IMR-90 (cell line): ENCODE data around the gene LAG3. TPM values are rescaled to one million over a fixed set of nuclear protein-coding genes. Genes with fewer than 3 reads are reported as not detected.

Experiments used
- ATAC-seq: fragments of 200-7000 bp; cut with Tn5 transposase; 2 replicates; pipeline ENCODE4 v1.9.1; 2020; ENCODE audit warnings: low read depth, mild to moderate bottlenecking, moderate library complexity
- BruUV-seq: library from RNA; stranded (reverse); fragments of 400-500 nt; replicated peaks from 2 replicates; lab custom pipeline; 2021; lab: Mats Ljungman, UMichigan
- CTCF ChIA-PET: fragments of 300-600 bp; formaldehyde crosslinking; extraction: SDS; loops from one replicate; lab custom pipeline; 2021; ENCODE audit warnings: antibody characterized with exemption; lab: Yijun Ruan, JAX
- POLR2A ChIA-PET: fragments of 300-600 bp; sonication (Branson Sonifier 250); formaldehyde crosslinking; loops from one replicate; lab custom pipeline; 2022; ENCODE audit warnings: antibody characterized with exemption; ENCODE audit not compliant: unreplicated experiment; lab: Charles Lee
- DNase-seq: peaks from one replicate; pipeline ENCODE4 v3.0.0; 2013
- H2AFZ ChIP-seq: replicated peaks from 2 replicates; pipeline ENCODE3; 2013; ENCODE audit warnings: low read length, mild to moderate bottlenecking; ENCODE audit not compliant: poor library complexity
- H2AK5ac ChIP-seq: 2 replicates; pipeline ENCODE4 v1.6.1; 2013; ENCODE audit warnings: low read depth, low read length, inconsistent platforms
- H2AK9ac ChIP-seq: replicated peaks from 2 replicates; pipeline ENCODE3; 2013; ENCODE audit warnings: mild to moderate bottlenecking, low read depth, low read length, moderate library complexity; ENCODE audit not compliant: poor library complexity
- H2BK120ac ChIP-seq: 2 replicates; pipeline ENCODE4 v1.6.1; 2013; ENCODE audit warnings: low read depth, low read length, inconsistent platforms
- H2BK15ac ChIP-seq: 3 replicates; pipeline ENCODE4 v1.6.1; 2013; ENCODE audit warnings: low read depth, low read length, inconsistent platforms
- H2BK20ac ChIP-seq: 2 replicates; pipeline ENCODE4 v1.6.1; 2013; ENCODE audit warnings: low read depth, mild to moderate bottlenecking, inconsistent platforms, low read length, moderate library complexity
- H2BK5ac ChIP-seq: 2 replicates; pipeline ENCODE4 v1.6.1; 2013; ENCODE audit warnings: mild to moderate bottlenecking, low read depth, low read length, inconsistent platforms; ENCODE audit not compliant: poor library complexity, severe bottlenecking
- H3K14ac ChIP-seq: replicated peaks from 2 replicates; pipeline ENCODE4 v1.6.1; 2013; ENCODE audit warnings: low read depth, low read length, inconsistent platforms
- H3K18ac ChIP-seq: 2 replicates; pipeline ENCODE4 v1.6.1; 2013; ENCODE audit warnings: low read depth, low read length, control low read depth
- H3K23ac ChIP-seq: 2 replicates; pipeline ENCODE4 v1.6.1; 2013; ENCODE audit warnings: low read depth, low read length, inconsistent platforms
- H3K27ac ChIP-seq: 2 replicates; pipeline ENCODE4 v1.5.1; 2013; ENCODE audit warnings: mild to moderate bottlenecking, control low read depth, low read length; ENCODE audit not compliant: insufficient read depth
- H3K27me3 ChIP-seq: 2 replicates; pipeline ENCODE4 v1.6.1; 2013; ENCODE audit warnings: low read length; ENCODE audit not compliant: control insufficient read depth, insufficient read depth
- H3K36me3 ChIP-seq: 2 replicates; pipeline ENCODE4 v1.6.1; 2013; ENCODE audit warnings: low read length, mixed read lengths; ENCODE audit not compliant: control insufficient read depth, insufficient read depth
- H3K4ac ChIP-seq: 2 replicates; pipeline ENCODE4 v1.6.1; 2013; ENCODE audit warnings: low read depth, low read length, inconsistent platforms
- H3K4me1 ChIP-seq: 2 replicates; pipeline ENCODE4 v1.6.1; 2013; ENCODE audit warnings: low read length, mixed read lengths; ENCODE audit not compliant: control insufficient read depth, insufficient read depth
- H3K4me2 ChIP-seq: 2 replicates; pipeline ENCODE4 v1.6.1; 2013; ENCODE audit warnings: low read depth, mild to moderate bottlenecking, control low read depth, low read length, moderate library complexity
- H3K4me3 ChIP-seq: 2 replicates; pipeline ENCODE4 v1.5.1; 2013; ENCODE audit warnings: low read depth, mild to moderate bottlenecking, control low read depth, low read length, moderate library complexity; ENCODE audit not compliant: insufficient read depth
- H3K56ac ChIP-seq: 2 replicates; pipeline ENCODE4 v1.6.1; 2013; ENCODE audit warnings: low read length, inconsistent platforms; ENCODE audit not compliant: insufficient read depth; ENCODE audit errors: extremely low read depth
- H3K79me1 ChIP-seq, 2 experiments: 2 replicates each; pipeline ENCODE4 v1.6.1; 2013; ENCODE audit warnings: low read length in 2 of 2, inconsistent platforms in 1 of 2, low read depth in 1 of 2
- H3K9ac ChIP-seq: 2 replicates; pipeline ENCODE4 v1.6.1; 2013; ENCODE audit warnings: low read depth, low read length, control low read depth
- H3K9me1 ChIP-seq: 2 replicates; pipeline ENCODE4 v1.6.1; 2013; ENCODE audit warnings: low read length, inconsistent platforms; ENCODE audit not compliant: insufficient read depth
- H3K9me3 ChIP-seq: 2 replicates; pipeline ENCODE4 v1.6.1; 2013; ENCODE audit warnings: low read length; ENCODE audit not compliant: control insufficient read depth, insufficient read depth
- H4K20me1 ChIP-seq: 2 replicates; pipeline ENCODE4 v1.6.1; 2013; ENCODE audit warnings: low read length, inconsistent platforms; ENCODE audit not compliant: insufficient read depth
- H4K5ac ChIP-seq: 2 replicates; pipeline ENCODE4 v1.6.1; 2013; ENCODE audit warnings: mild to moderate bottlenecking, low read depth, low read length, control low read depth
- H4K8ac ChIP-seq, 2 experiments: 2 replicates each; pipeline ENCODE4 v1.6.1; 2013; ENCODE audit warnings: low read depth in 2 of 2, low read length in 2 of 2, control low read depth in 1 of 2, inconsistent platforms in 1 of 2
- H4K91ac ChIP-seq: 2 replicates; pipeline ENCODE4 v1.6.1; 2013; ENCODE audit warnings: low read depth, low read length, inconsistent platforms; ENCODE audit not compliant: insufficient read depth
- CHD1 ChIP-seq: IDR thresholded peaks from 2 replicates; pipeline ENCODE4 v1.6.1; 2012; ENCODE audit warnings: low read depth, low read length, improper control_type of control experiment
- CTCF ChIP-seq: conservative IDR thresholded peaks from 2 replicates; pipeline ENCODE4 v1.5.1; 2012; ENCODE audit warnings: mild to moderate bottlenecking, low read depth, low read length, improper control_type of control experiment
- ELK1 ChIP-seq: fragments of 150-350 bp; IDR thresholded peaks from 2 replicates; pipeline ENCODE4 v1.6.1; 2016; ENCODE audit warnings: low read depth, mild to moderate bottlenecking, low read length, moderate library complexity, borderline replicate concordance
- MAFK ChIP-seq: IDR thresholded peaks from 2 replicates; pipeline ENCODE4 v1.6.1; 2012; ENCODE audit warnings: low read depth, low read length, improper control_type of control experiment
- MAZ ChIP-seq: IDR thresholded peaks from 2 replicates; pipeline ENCODE4 v1.6.1; 2012; ENCODE audit warnings: low read depth, mild to moderate bottlenecking, low read length, improper control_type of control experiment, moderate library complexity, borderline replicate concordance
- RAD21 ChIP-seq: IDR thresholded peaks from 2 replicates; pipeline ENCODE4 v1.6.1; 2012; ENCODE audit warnings: low read length, improper control_type of control experiment
- RCOR1 ChIP-seq: IDR thresholded peaks from 2 replicates; pipeline ENCODE4 v1.6.1; 2012; ENCODE audit warnings: mild to moderate bottlenecking, low read length, improper control_type of control experiment; ENCODE audit not compliant: insufficient replicate concordance
- SMC3 ChIP-seq: fragments of 150-350 bp; IDR thresholded peaks from 2 replicates; pipeline ENCODE4 v1.6.1; 2016; ENCODE audit warnings: low read depth, mild to moderate bottlenecking, antibody characterized with exemption, low read length, moderate library complexity
- USF2 ChIP-seq: fragments of 150-350 bp; IDR thresholded peaks from 2 replicates; pipeline ENCODE4 v1.6.1; 2017; ENCODE audit warnings: mild to moderate bottlenecking, antibody characterized with exemption, low read length, low read depth
- WGBS, 2 experiments: methylation state at CpG; one replicate each; pipeline versions ENCODE4 v1.1.5 to v1.1.7; 2013; ENCODE audit warnings: missing lambda C conversion rate in 2 of 2; ENCODE audit not compliant: insufficient read length in 1 of 2; ENCODE audit errors: extremely low coverage in 2 of 2; 5-methylcytosine and 5-hydroxymethylcytosine counted together
- dilution Hi-C: fragments of 300-500 bp; cut with HindIII; formaldehyde crosslinking; loops from one replicate; pipeline ENCODE4 v1.14.3; 2018; ENCODE audit warnings: low sequenced_read_pairs; ENCODE audit not compliant: unreplicated experiment
- in situ Hi-C: fragments of 300-500 bp; cut with MboI; formaldehyde crosslinking; loops from 3 replicates; pipeline ENCODE4 v1.14.3; 2019; ENCODE audit warnings: low sequenced_read_pairs, inconsistent platforms, mixed read lengths
- intact Hi-C: fragments of 100-400 bp; cut with micrococcal nuclease; formaldehyde crosslinking; loops from 2 replicates; pipeline ENCODE4 v1.10.0; 2022
- polyA plus RNA-seq, 3 experiments: library from polyadenylated mRNA; depleted of rRNA; stranded (reverse); fragments of >200 nt; gene quantifications; 2 replicates each; pipeline ENCODE4 v1.2.3, GENCODE V29; 2012; ENCODE audit warnings: low replicate concordance in 1 of 3
- total RNA-seq: library from RNA; depleted of rRNA; stranded (reverse); fragments of >200 nt; gene quantifications from 2 replicates; pipeline ENCODE4 v1.2.3, GENCODE V29; 2012

The LAG3 gene
- total and polyA plus RNA-seq, 2 of the 4 experiments (the other 2 are of a cell fraction), result 0.41 TPM; not detected in 1

GRCh38 chr12:6807170-6807569 lies 34.9 kb downstream of the LAG3 start:
- intact Hi-C loops, result no loop called here
- no peak overlapping the region for H2BK15ac ChIP-seq
- TF ChIP-seq CTCF (no peak), RCOR1 (no peak), CHD1 (no peak), MAFK (no peak), USF2 (no peak), RAD21 (no peak), SMC3 (no peak), MAZ (no peak), ELK1 (no peak)
- no peak overlapping the region for H2AK9ac ChIP-seq
- POLR2A ChIA-PET, result interaction anchor here (0.7 kb wide), 1 partner anchor 15 kb away, joined by 4 read pairs; the partner anchor contains the start of gene GPR162
- H3K4me3 ChIP-seq, result no peak overlapping the region
- H3K4me2 ChIP-seq, result no peak overlapping the region
- no peak overlapping the region for H3K23ac ChIP-seq
- no peak overlapping the region for H3K27ac ChIP-seq
- no peak overlapping the region for H4K91ac ChIP-seq
- H3K4me1 ChIP-seq, result no peaks in the 10 kb centered on the region
- H3K4ac ChIP-seq, result no peak overlapping the region
- H2BK20ac ChIP-seq, result no peak overlapping the region
- no peaks in the 10 kb centered on the region for H4K20me1 ChIP-seq
- ATAC-seq (no peak), DNase-seq (no peak)
- H3K27me3 ChIP-seq, result no peaks in the 10 kb centered on the region
- H3K14ac ChIP-seq, result no peak overlapping the region
- no peak overlapping the region for H3K18ac ChIP-seq
- no peak overlapping the region for H3K56ac ChIP-seq
- no peaks in the 10 kb centered on the region for H3K79me1 ChIP-seq
- WGBS, 2 experiments, result no CpG with 5 or more reads among the region's 1 CpG
- peaks cover 3% of the 10 kb centered on the region; the same call in 1 of the 2 replicates for H3K36me3 ChIP-seq
- in situ Hi-C loops, result no loop called here
- no peak overlapping the region for H4K8ac ChIP-seq
- no peak overlapping the region for H3K9ac ChIP-seq
- BruUV-seq, result no TSS peak
- CTCF ChIA-PET, result no interaction called here
- no peak overlapping the region for H2BK5ac ChIP-seq
- H4K5ac ChIP-seq, result no peak overlapping the region
- no peak overlapping the region for H2AFZ ChIP-seq
- no peak overlapping the region for H2AK5ac ChIP-seq
- no peaks in the 10 kb centered on the region for H3K9me3 ChIP-seq
- H2BK120ac ChIP-seq, result no peak overlapping the region
- H3K9me1 ChIP-seq, result no peaks in the 10 kb centered on the region
- dilution Hi-C loops, result no loop called here
